IMR-90 (cell line): ENCODE measurements around the gene RPS6KA4. TPM values are rescaled to one million over a fixed set of nuclear protein-coding genes. Genes with fewer than 3 reads are reported as not detected.

Source experiments
- ATAC-seq: fragments of 200-7000 bp; cut with Tn5 transposase; 2 replicates; pipeline ENCODE4 v1.9.1; 2020; ENCODE audit warnings: low read depth, mild to moderate bottlenecking, moderate library complexity
- BruUV-seq: library from RNA; stranded (reverse); fragments of 400-500 nt; replicated peaks from 2 replicates; lab custom pipeline; 2021; lab: Mats Ljungman, UMichigan
- CTCF ChIA-PET: fragments of 300-600 bp; formaldehyde crosslinking; extraction: SDS; loops from one replicate; lab custom pipeline; 2021; ENCODE audit warnings: antibody characterized with exemption; lab: Yijun Ruan, JAX
- POLR2A ChIA-PET: fragments of 300-600 bp; sonication (Branson Sonifier 250); formaldehyde crosslinking; loops from one replicate; lab custom pipeline; 2022; ENCODE audit warnings: antibody characterized with exemption; ENCODE audit not compliant: unreplicated experiment; lab: Charles Lee
- DNase-seq: peaks from one replicate; pipeline ENCODE4 v3.0.0; 2013
- H2AFZ ChIP-seq: replicated peaks from 2 replicates; pipeline ENCODE3; 2013; ENCODE audit warnings: low read length, mild to moderate bottlenecking; ENCODE audit not compliant: poor library complexity
- H2AK5ac ChIP-seq: 2 replicates; pipeline ENCODE4 v1.6.1; 2013; ENCODE audit warnings: low read depth, low read length, inconsistent platforms
- H2AK9ac ChIP-seq: replicated peaks from 2 replicates; pipeline ENCODE3; 2013; ENCODE audit warnings: mild to moderate bottlenecking, low read depth, low read length, moderate library complexity; ENCODE audit not compliant: poor library complexity
- H2BK120ac ChIP-seq: 2 replicates; pipeline ENCODE4 v1.6.1; 2013; ENCODE audit warnings: low read depth, low read length, inconsistent platforms
- H2BK15ac ChIP-seq: 3 replicates; pipeline ENCODE4 v1.6.1; 2013; ENCODE audit warnings: low read depth, low read length, inconsistent platforms
- H2BK20ac ChIP-seq: 2 replicates; pipeline ENCODE4 v1.6.1; 2013; ENCODE audit warnings: low read depth, mild to moderate bottlenecking, inconsistent platforms, low read length, moderate library complexity
- H2BK5ac ChIP-seq: 2 replicates; pipeline ENCODE4 v1.6.1; 2013; ENCODE audit warnings: mild to moderate bottlenecking, low read depth, low read length, inconsistent platforms; ENCODE audit not compliant: poor library complexity, severe bottlenecking
- H3K14ac ChIP-seq: replicated peaks from 2 replicates; pipeline ENCODE4 v1.6.1; 2013; ENCODE audit warnings: low read depth, low read length, inconsistent platforms
- H3K18ac ChIP-seq: 2 replicates; pipeline ENCODE4 v1.6.1; 2013; ENCODE audit warnings: low read depth, low read length, control low read depth
- H3K23ac ChIP-seq: 2 replicates; pipeline ENCODE4 v1.6.1; 2013; ENCODE audit warnings: low read depth, low read length, inconsistent platforms
- H3K27ac ChIP-seq: 2 replicates; pipeline ENCODE4 v1.5.1; 2013; ENCODE audit warnings: mild to moderate bottlenecking, control low read depth, low read length; ENCODE audit not compliant: insufficient read depth
- H3K27me3 ChIP-seq: 2 replicates; pipeline ENCODE4 v1.6.1; 2013; ENCODE audit warnings: low read length; ENCODE audit not compliant: control insufficient read depth, insufficient read depth
- H3K36me3 ChIP-seq: 2 replicates; pipeline ENCODE4 v1.6.1; 2013; ENCODE audit warnings: low read length, mixed read lengths; ENCODE audit not compliant: control insufficient read depth, insufficient read depth
- H3K4ac ChIP-seq: 2 replicates; pipeline ENCODE4 v1.6.1; 2013; ENCODE audit warnings: low read depth, low read length, inconsistent platforms
- H3K4me1 ChIP-seq: 2 replicates; pipeline ENCODE4 v1.6.1; 2013; ENCODE audit warnings: low read length, mixed read lengths; ENCODE audit not compliant: control insufficient read depth, insufficient read depth
- H3K4me2 ChIP-seq: 2 replicates; pipeline ENCODE4 v1.6.1; 2013; ENCODE audit warnings: low read depth, mild to moderate bottlenecking, control low read depth, low read length, moderate library complexity
- H3K4me3 ChIP-seq: 2 replicates; pipeline ENCODE4 v1.5.1; 2013; ENCODE audit warnings: low read depth, mild to moderate bottlenecking, control low read depth, low read length, moderate library complexity; ENCODE audit not compliant: insufficient read depth
- H3K56ac ChIP-seq: 2 replicates; pipeline ENCODE4 v1.6.1; 2013; ENCODE audit warnings: low read length, inconsistent platforms; ENCODE audit not compliant: insufficient read depth; ENCODE audit errors: extremely low read depth
- H3K79me1 ChIP-seq, 2 experiments: 2 replicates each; pipeline ENCODE4 v1.6.1; 2013; ENCODE audit warnings: low read length in 2 of 2, inconsistent platforms in 1 of 2, low read depth in 1 of 2
- H3K9ac ChIP-seq: 2 replicates; pipeline ENCODE4 v1.6.1; 2013; ENCODE audit warnings: low read depth, low read length, control low read depth
- H3K9me1 ChIP-seq: 2 replicates; pipeline ENCODE4 v1.6.1; 2013; ENCODE audit warnings: low read length, inconsistent platforms; ENCODE audit not compliant: insufficient read depth
- H3K9me3 ChIP-seq: 2 replicates; pipeline ENCODE4 v1.6.1; 2013; ENCODE audit warnings: low read length; ENCODE audit not compliant: control insufficient read depth, insufficient read depth
- H4K20me1 ChIP-seq: 2 replicates; pipeline ENCODE4 v1.6.1; 2013; ENCODE audit warnings: low read length, inconsistent platforms; ENCODE audit not compliant: insufficient read depth
- H4K5ac ChIP-seq: 2 replicates; pipeline ENCODE4 v1.6.1; 2013; ENCODE audit warnings: mild to moderate bottlenecking, low read depth, low read length, control low read depth
- H4K8ac ChIP-seq, 2 experiments: 2 replicates each; pipeline ENCODE4 v1.6.1; 2013; ENCODE audit warnings: low read depth in 2 of 2, low read length in 2 of 2, control low read depth in 1 of 2, inconsistent platforms in 1 of 2
- H4K91ac ChIP-seq: 2 replicates; pipeline ENCODE4 v1.6.1; 2013; ENCODE audit warnings: low read depth, low read length, inconsistent platforms; ENCODE audit not compliant: insufficient read depth
- BHLHE40 ChIP-seq: fragments of 150-350 bp; IDR thresholded peaks from 2 replicates; pipeline ENCODE4 v1.6.1; 2016; ENCODE audit warnings: mild to moderate bottlenecking, low read depth, low read length
- CEBPB ChIP-seq: IDR thresholded peaks from 2 replicates; pipeline ENCODE4 v1.6.1; 2012; ENCODE audit warnings: low read depth, low read length, improper control_type of control experiment
- CHD1 ChIP-seq: IDR thresholded peaks from 2 replicates; pipeline ENCODE4 v1.6.1; 2012; ENCODE audit warnings: low read depth, low read length, improper control_type of control experiment
- ELK1 ChIP-seq: fragments of 150-350 bp; IDR thresholded peaks from 2 replicates; pipeline ENCODE4 v1.6.1; 2016; ENCODE audit warnings: low read depth, mild to moderate bottlenecking, low read length, moderate library complexity, borderline replicate concordance
- FOS ChIP-seq: fragments of 150-350 bp; IDR thresholded peaks from 2 replicates; pipeline ENCODE4 v1.6.1; 2016; ENCODE audit warnings: low read depth, low read length
- MAFK ChIP-seq: IDR thresholded peaks from 2 replicates; pipeline ENCODE4 v1.6.1; 2012; ENCODE audit warnings: low read depth, low read length, improper control_type of control experiment
- MAZ ChIP-seq: IDR thresholded peaks from 2 replicates; pipeline ENCODE4 v1.6.1; 2012; ENCODE audit warnings: low read depth, mild to moderate bottlenecking, low read length, improper control_type of control experiment, moderate library complexity, borderline replicate concordance
- MXI1 ChIP-seq: IDR thresholded peaks from 2 replicates; pipeline ENCODE4 v1.6.1; 2012; ENCODE audit warnings: low read depth, mild to moderate bottlenecking, low read length, moderate library complexity, borderline replicate concordance
- NFE2L2 ChIP-seq: fragments of 150-350 bp; IDR thresholded peaks from 2 replicates; pipeline ENCODE4 v1.6.1; 2016; ENCODE audit warnings: low read depth, mild to moderate bottlenecking, low read length
- POLR2A ChIP-seq: IDR thresholded peaks from 2 replicates; pipeline ENCODE4 v1.6.1; 2012; ENCODE audit warnings: mild to moderate bottlenecking, low read depth, low read length
- RAD21 ChIP-seq: IDR thresholded peaks from 2 replicates; pipeline ENCODE4 v1.6.1; 2012; ENCODE audit warnings: low read length, improper control_type of control experiment
- RCOR1 ChIP-seq: IDR thresholded peaks from 2 replicates; pipeline ENCODE4 v1.6.1; 2012; ENCODE audit warnings: mild to moderate bottlenecking, low read length, improper control_type of control experiment; ENCODE audit not compliant: insufficient replicate concordance
- RFX5 ChIP-seq: IDR thresholded peaks from 2 replicates; pipeline ENCODE4 v1.8.0; 2012; ENCODE audit warnings: low read depth, mild to moderate bottlenecking, low read length, moderate library complexity
- SMC3 ChIP-seq: fragments of 150-350 bp; IDR thresholded peaks from 2 replicates; pipeline ENCODE4 v1.6.1; 2016; ENCODE audit warnings: low read depth, mild to moderate bottlenecking, antibody characterized with exemption, low read length, moderate library complexity
- USF2 ChIP-seq: fragments of 150-350 bp; IDR thresholded peaks from 2 replicates; pipeline ENCODE4 v1.6.1; 2017; ENCODE audit warnings: mild to moderate bottlenecking, antibody characterized with exemption, low read length, low read depth
- WGBS, 2 experiments: methylation state at CpG; one replicate each; pipeline versions ENCODE4 v1.1.5 to v1.1.7; 2013; ENCODE audit warnings: missing lambda C conversion rate in 2 of 2; ENCODE audit not compliant: insufficient read length in 1 of 2; ENCODE audit errors: extremely low coverage in 2 of 2; 5-methylcytosine and 5-hydroxymethylcytosine counted together
- dilution Hi-C: fragments of 300-500 bp; cut with HindIII; formaldehyde crosslinking; loops from one replicate; pipeline ENCODE4 v1.14.3; 2018; ENCODE audit warnings: low sequenced_read_pairs; ENCODE audit not compliant: unreplicated experiment
- in situ Hi-C: fragments of 300-500 bp; cut with MboI; formaldehyde crosslinking; loops from 3 replicates; pipeline ENCODE4 v1.14.3; 2019; ENCODE audit warnings: low sequenced_read_pairs, inconsistent platforms, mixed read lengths
- intact Hi-C: fragments of 100-400 bp; cut with micrococcal nuclease; formaldehyde crosslinking; loops from 2 replicates; pipeline ENCODE4 v1.10.0; 2022
- polyA plus RNA-seq, 3 experiments: library from polyadenylated mRNA; depleted of rRNA; stranded (reverse); fragments of >200 nt; gene quantifications; 2 replicates each; pipeline ENCODE4 v1.2.3, GENCODE V29; 2012; ENCODE audit warnings: low replicate concordance in 1 of 3
- total RNA-seq: library from RNA; depleted of rRNA; stranded (reverse); fragments of >200 nt; gene quantifications from 2 replicates; pipeline ENCODE4 v1.2.3, GENCODE V29; 2012
- TF ChIP-seq, protein P1 (sequence below): conservative IDR thresholded peaks from 2 replicates; pipeline ENCODE4 v1.5.1; 2012; ENCODE audit warnings: mild to moderate bottlenecking, low read depth, low read length, improper control_type of control experiment

The RPS6KA4 gene
- total and polyA plus RNA-seq, 2 of the 4 experiments (the other 2 are of a cell fraction), result 38.8 to 52.9 TPM

DNA sequence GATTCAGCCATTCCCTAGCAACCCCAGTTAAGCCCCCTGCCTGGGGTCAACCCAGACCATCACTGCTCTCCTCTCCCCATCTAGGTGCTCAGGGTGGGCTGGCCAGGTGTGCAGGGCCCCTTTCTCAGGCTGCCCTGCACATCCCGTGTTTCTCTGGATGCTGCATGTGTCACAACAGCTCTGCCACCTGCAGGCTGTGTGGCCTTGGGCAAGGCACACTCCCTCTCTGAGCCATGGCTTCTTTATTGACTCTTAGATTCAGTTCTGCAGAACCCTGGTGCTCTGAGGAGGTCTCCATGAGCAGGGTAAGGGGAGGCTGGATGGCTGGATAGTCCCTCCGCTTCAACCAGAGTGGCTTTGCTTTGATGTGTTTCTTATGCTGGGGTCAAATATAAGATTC, 24.6 kb downstream of the RPS6KA4 start:
- no peaks in the 10 kb centered on the region for H3K36me3 ChIP-seq
- peaks cover 3% of the 10 kb centered on the region for H3K9me3 ChIP-seq
- H3K4me2 ChIP-seq, result no peak overlapping the region
- POLR2A ChIA-PET, result no interaction called here
- no peak overlapping the region for H3K56ac ChIP-seq
- no peak overlapping the region for H3K14ac ChIP-seq
- no peaks in the 10 kb centered on the region for H3K4me1 ChIP-seq
- H3K4me3 ChIP-seq, result no peak overlapping the region
- no peak overlapping the region for H2BK120ac ChIP-seq
- H3K4ac ChIP-seq, result no peak overlapping the region
- no peak overlapping the region for H2BK20ac ChIP-seq
- no peak overlapping the region for H2BK15ac ChIP-seq
- ATAC-seq (no peak), DNase-seq (no peak)
- in situ Hi-C loops, result no loop called here
- no peak for TF ChIP-seq MAFK
- no peak for TF ChIP-seq RAD21
- TF ChIP-seq RCOR1, result no peak
- TF ChIP-seq, protein P1, sequence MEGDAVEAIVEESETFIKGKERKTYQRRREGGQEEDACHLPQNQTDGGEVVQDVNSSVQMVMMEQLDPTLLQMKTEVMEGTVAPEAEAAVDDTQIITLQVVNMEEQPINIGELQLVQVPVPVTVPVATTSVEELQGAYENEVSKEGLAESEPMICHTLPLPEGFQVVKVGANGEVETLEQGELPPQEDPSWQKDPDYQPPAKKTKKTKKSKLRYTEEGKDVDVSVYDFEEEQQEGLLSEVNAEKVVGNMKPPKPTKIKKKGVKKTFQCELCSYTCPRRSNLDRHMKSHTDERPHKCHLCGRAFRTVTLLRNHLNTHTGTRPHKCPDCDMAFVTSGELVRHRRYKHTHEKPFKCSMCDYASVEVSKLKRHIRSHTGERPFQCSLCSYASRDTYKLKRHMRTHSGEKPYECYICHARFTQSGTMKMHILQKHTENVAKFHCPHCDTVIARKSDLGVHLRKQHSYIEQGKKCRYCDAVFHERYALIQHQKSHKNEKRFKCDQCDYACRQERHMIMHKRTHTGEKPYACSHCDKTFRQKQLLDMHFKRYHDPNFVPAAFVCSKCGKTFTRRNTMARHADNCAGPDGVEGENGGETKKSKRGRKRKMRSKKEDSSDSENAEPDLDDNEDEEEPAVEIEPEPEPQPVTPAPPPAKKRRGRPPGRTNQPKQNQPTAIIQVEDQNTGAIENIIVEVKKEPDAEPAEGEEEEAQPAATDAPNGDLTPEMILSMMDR, result no peak
- TF ChIP-seq USF2, result no peak
- TF ChIP-seq CEBPB, result no peak
- TF ChIP-seq CHD1, result no peak
- no peak for TF ChIP-seq RFX5
- no peak for TF ChIP-seq MAZ
- TF ChIP-seq MXI1, result no peak
- TF ChIP-seq FOS, result no peak
- TF ChIP-seq ELK1, result no peak
- TF ChIP-seq BHLHE40, result no peak
- TF ChIP-seq NFE2L2, result no peak
- TF ChIP-seq SMC3, result no peak
- no peak for TF ChIP-seq POLR2A
- WGBS, 2 experiments, result 83% methylated on average over 1 of the region's 2 CpGs; no CpG with 5 or more reads in 1 of the 2 experiments
- 0 out of 2 replicates have a peak, but pooled peaks cover 5% of the 10 kb centered on the region for H3K9me1 ChIP-seq
- H2AK9ac ChIP-seq, result no peak overlapping the region
- H4K8ac ChIP-seq, result no peak overlapping the region
- intact Hi-C loops, result no loop called here
- H2AK5ac ChIP-seq, result no peak overlapping the region
- peaks cover 43% of the 10 kb centered on the region for H3K27me3 ChIP-seq
- no peak overlapping the region for H3K18ac ChIP-seq
- H4K91ac ChIP-seq, result no peak overlapping the region
- no peak overlapping the region for H2AFZ ChIP-seq
- H3K27ac ChIP-seq, result no peak overlapping the region
- H3K23ac ChIP-seq, result no peak overlapping the region
- H2BK5ac ChIP-seq, result no peak overlapping the region
- H4K20me1 ChIP-seq, result no peaks in the 10 kb centered on the region
- no peak overlapping the region for H3K9ac ChIP-seq
- dilution Hi-C loops, result no loop called here
- BruUV-seq, result no TSS peak
- CTCF ChIA-PET, result no interaction called here
- H4K5ac ChIP-seq, result no peak overlapping the region
- H3K79me1 ChIP-seq, result no peaks in the 10 kb centered on the region
